ENCODE measurements around the gene ANKRD55.

ANKRD55 gene

GRCh38 chr5:56255502-56255901, 22.4 kb upstream of the ANKRD55 start:
- POLR2A ChIA-PET, result no interaction called here

More at GRCh38 chr5:56255502-56255901, 22.4 kb upstream of the ANKRD55 start:
- H3K4me1 ChIP-seq (ENCODE audit: control insufficient read depth, insufficient read depth, low read length), result no peaks in the 10 kb centered on the region
- H3K4me3 ChIP-seq (ENCODE audit: low read depth, low read length), result no peak overlapping the region
- H3K27ac ChIP-seq (ENCODE audit: extremely low read depth, low read depth, low read length), result no peak overlapping the region
- H3K36me3 ChIP-seq (ENCODE audit: control insufficient read depth in 2 of 2, insufficient read depth in 1 of 2, low read length in 2 of 2), result no peaks in the 10 kb centered on the region
- CTCF ChIA-PET, result no interaction called here
- TF ChIP-seq ZNF148 (tag by site-specific recombination; IDR thresholded peaks at IDR 0.05; ENCODE audit: borderline replicate concordance) (no peak), ZNF473 (tag by site-specific recombination; IDR thresholded peaks at IDR 0.05) (no peak), TSHZ1 (tag by site-specific recombination; IDR thresholded peaks at IDR 0.05; ENCODE audit: borderline replicate concordance) (no peak), HOXA7 (CRISPR knock-in tag; IDR thresholded peaks at IDR 0.05; ENCODE audit: borderline replicate concordance) (no peak), ZNF132 (tag by site-specific recombination; IDR thresholded peaks at IDR 0.05; ENCODE audit: borderline replicate concordance) (no peak), ZNF777 (tag by site-specific recombination; IDR thresholded peaks at IDR 0.05; ENCODE audit: borderline replicate concordance) (no peak), ZNF645 (tag by site-specific recombination; IDR thresholded peaks at IDR 0.05) (no peak), ZNF548 (tag by site-specific recombination; IDR thresholded peaks at IDR 0.05) (no peak), ZNF214 (tag by site-specific recombination; IDR thresholded peaks at IDR 0.05; ENCODE audit: borderline replicate concordance) (no peak), REST (tag by site-specific recombination; IDR thresholded peaks at IDR 0.05) (no peak), ZBTB48 (tag by site-specific recombination; IDR thresholded peaks at IDR 0.05) (no peak), BCL11B (tag by site-specific recombination; IDR thresholded peaks at IDR 0.05; ENCODE audit: low read depth) (no peak), ZNF600 (tag by site-specific recombination; IDR thresholded peaks at IDR 0.05) (no peak), ZNF610 (tag by site-specific recombination; IDR thresholded peaks at IDR 0.05; ENCODE audit: borderline replicate concordance) (no peak), ZSCAN30 (tag by site-specific recombination; IDR thresholded peaks at IDR 0.05) (no peak)
- no peaks in the 10 kb centered on the region for H3K9me3 ChIP-seq (ENCODE audit: control insufficient read depth, insufficient read depth, low read depth, low read length)

Data from HEK293 (cell line).